BJ (cell line): ENCODE results near the gene SLC39A11. TPM values are rescaled to one million over a fixed set of nuclear protein-coding genes. Genes with fewer than 3 reads are reported as not detected.

Source experiments
- CTCF ChIA-PET: fragments of 350-600 bp; formaldehyde crosslinking; extraction: SDS; loops from one replicate; lab custom pipeline; 2021; ENCODE audit warnings: antibody characterized with exemption, inconsistent platforms; lab: Yijun Ruan, JAX
- POLR2A ChIA-PET: fragments of 300-600 bp; sonication (Branson Sonifier 250); formaldehyde crosslinking; extraction: SDS; loops from one replicate; lab custom pipeline; 2021; ENCODE audit warnings: antibody characterized with exemption; lab: Charles Lee
- DNase-seq: peaks from one replicate; pipeline ENCODE4 v3.0.0-alpha.2; 2011; ENCODE audit warnings: low read depth
- H3K27me3 ChIP-seq: 2 replicates; pipeline ENCODE4 v1.6.0; 2011; ENCODE audit warnings: low read length; ENCODE audit not compliant: control insufficient read depth, insufficient read depth
- H3K36me3 ChIP-seq: 2 replicates; pipeline ENCODE4 v1.5.1; 2011; ENCODE audit warnings: low read length; ENCODE audit not compliant: control insufficient read depth, insufficient read depth
- H3K4me3 ChIP-seq: 2 replicates; pipeline ENCODE4 v1.5.1; 2011; ENCODE audit warnings: low read depth, mild to moderate bottlenecking, control low read depth, low read length
- CTCF ChIP-seq: IDR thresholded peaks from 2 replicates; pipeline ENCODE4 v1.5.1; 2011; ENCODE audit warnings: low read depth, mild to moderate bottlenecking, control low read depth, inconsistent platforms, low read length, moderate library complexity; ENCODE audit not compliant: insufficient read depth
- polyA plus RNA-seq: library from polyadenylated mRNA; depleted of rRNA; stranded (reverse); fragments of >200 nt; gene quantifications from 2 replicates; pipeline ENCODE4 v1.2.3, GENCODE V29; 2011

Gene SLC39A11
- polyA plus RNA-seq, 1 experiment = 20.9 TPM

DNA sequence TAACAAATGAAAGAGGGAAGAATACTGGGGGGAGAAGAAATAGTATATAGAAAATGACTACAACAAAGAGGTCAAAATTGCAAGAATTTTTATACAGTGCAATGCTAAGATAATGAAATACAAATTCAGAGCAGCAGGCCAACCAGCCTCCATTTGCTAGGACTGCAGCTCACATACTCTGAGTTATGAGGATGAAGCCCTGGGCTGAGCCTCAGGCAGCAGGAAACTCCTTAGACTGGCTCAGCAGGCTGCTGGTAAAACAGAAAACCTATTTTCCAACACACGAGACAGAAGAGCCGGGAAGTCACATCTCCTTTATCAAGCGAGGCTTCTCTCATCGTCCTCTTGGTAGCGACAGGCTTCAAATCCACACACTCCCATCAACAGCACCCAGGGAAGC, 296.5 kb downstream of the SLC39A11 start:
- Histone ChIP-seq H3K27me3 (no peaks in the 10 kb centered on the region), H3K4me3 (no peak overlapping the region), H3K36me3 (no peaks in the 10 kb centered on the region)
- POLR2A ChIA-PET = no interaction called here
- no peak for TF ChIP-seq CTCF
- no peak for DNase-seq
- CTCF ChIA-PET = no interaction called here

DNA sequence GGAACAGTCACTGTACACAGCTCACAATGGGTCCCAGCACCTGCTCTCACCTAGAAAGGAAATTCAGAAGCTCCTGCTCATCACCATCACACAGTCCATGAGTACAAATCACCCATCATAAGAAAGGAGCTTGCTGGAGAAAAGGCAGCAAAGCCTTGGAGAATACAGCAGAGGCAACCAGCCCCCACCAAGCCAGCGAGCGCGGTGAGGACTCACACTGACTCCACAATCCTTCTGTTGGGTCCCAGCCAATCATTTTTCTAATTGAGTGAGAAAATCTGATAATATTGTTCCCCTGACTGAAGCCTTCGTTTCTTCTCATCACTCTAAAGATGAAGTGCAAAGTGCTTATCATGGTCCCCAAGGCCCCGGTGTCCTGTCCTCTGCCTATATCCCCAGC, 298.3 kb downstream of the SLC39A11 start:
- no peak for DNase-seq
- Histone ChIP-seq H3K36me3 (no peaks in the 10 kb centered on the region), H3K4me3 (no peak overlapping the region), H3K27me3 (no peaks in the 10 kb centered on the region)
- CTCF ChIA-PET = no interaction called here
- no peak for TF ChIP-seq CTCF
- POLR2A ChIA-PET = no interaction called here

DNA sequence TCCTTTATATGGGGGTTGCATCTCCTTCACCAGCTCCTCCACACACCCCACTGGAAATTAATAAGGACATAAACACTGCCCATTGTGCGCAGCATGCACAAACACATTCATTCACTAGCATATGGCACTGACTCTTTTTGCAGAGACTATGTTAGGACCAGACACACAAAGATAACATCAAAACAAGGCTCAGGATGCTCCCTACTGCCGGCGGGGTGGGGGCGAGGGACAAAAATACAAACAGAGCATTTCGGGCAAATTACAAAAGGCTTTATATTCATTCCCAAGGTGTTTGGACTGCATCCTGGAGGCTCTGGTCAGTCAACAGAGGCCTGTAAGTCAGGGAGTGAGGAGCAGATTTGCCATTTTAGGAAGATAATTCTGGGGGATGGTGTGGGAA, 299.7 kb downstream of the SLC39A11 start:
- TF ChIP-seq CTCF = no peak
- ChIA-PET CTCF (no interaction called here), POLR2A (no interaction called here)
- no peaks in the 10 kb centered on the region for H3K27me3 ChIP-seq
- DNase-seq = no peak
- no peaks in the 10 kb centered on the region for H3K36me3 ChIP-seq
- no peak overlapping the region for H3K4me3 ChIP-seq

DNA sequence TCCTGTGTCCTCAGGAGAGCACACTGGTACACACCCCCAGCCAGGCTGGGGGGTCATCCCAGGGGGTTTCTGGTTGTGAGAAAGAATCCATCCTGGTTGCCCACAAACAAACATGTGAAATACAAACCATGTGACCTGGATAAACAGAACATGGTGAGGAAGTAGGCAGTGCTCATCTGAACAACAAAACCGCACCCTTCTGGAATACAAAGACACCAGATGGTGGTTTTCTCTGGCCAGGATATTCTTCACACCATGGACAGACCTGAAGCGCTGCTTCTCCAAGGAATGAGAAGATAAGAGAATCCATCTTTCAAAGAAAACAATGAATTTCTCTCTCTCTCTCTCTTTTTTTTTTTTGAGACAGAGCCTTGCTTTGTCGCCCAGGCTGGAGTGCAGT, 302.3 kb downstream of the SLC39A11 start:
- no peak for DNase-seq
- ChIA-PET POLR2A (no interaction called here), CTCF (no interaction called here)
- Histone ChIP-seq H3K36me3 (no peaks in the 10 kb centered on the region), H3K4me3 (no peak overlapping the region), H3K27me3 (no peaks in the 10 kb centered on the region)
- no peak for TF ChIP-seq CTCF

DNA sequence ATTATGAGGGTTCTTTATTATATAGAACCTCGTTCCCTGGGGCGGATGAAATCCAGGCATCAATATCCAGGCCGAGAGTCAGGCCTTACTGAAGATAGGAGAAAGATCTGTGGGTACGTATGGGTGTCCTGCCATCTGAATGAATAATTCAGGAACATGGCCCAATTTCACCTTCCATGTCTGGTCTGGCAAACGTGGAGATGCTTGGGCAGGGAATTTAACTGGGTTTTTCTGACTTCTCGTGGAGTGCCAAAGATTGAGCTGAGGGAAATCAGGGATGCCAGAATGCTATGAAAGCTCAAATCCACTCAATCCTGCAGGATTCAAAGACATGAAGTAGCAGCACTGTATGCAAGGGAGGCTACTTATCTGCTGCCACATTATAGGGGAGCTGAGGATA, 302.8 kb downstream of the SLC39A11 start:
- H3K27me3 ChIP-seq = no peaks in the 10 kb centered on the region
- ChIA-PET CTCF (no interaction called here), POLR2A (no interaction called here)
- no peaks in the 10 kb centered on the region for H3K36me3 ChIP-seq
- no peak for DNase-seq
- H3K4me3 ChIP-seq = no peak overlapping the region
- no peak for TF ChIP-seq CTCF
